HG03521 (cell line): ENCODE results near the gene ING3.

ENCODE experiments used
- ATAC-seq: cut with Tn5 transposase; IDR thresholded peaks from one replicate; pipeline ENCODE4 v1.9.1; 2021; ENCODE audit warnings: mild to moderate bottlenecking, moderate library complexity; ENCODE audit not compliant: unreplicated experiment

The ING3 gene

GRCh38 chr7:120988591-120989256 is 38.1 kb downstream of the ING3 start, which contains the start of gene CPED1:
CPED1 (plus strand) TSS chr7:120988711; CDS start chr7:120989622, 911 bp downstream.
- peak; percentile 42 for ATAC-seq

DNA sequence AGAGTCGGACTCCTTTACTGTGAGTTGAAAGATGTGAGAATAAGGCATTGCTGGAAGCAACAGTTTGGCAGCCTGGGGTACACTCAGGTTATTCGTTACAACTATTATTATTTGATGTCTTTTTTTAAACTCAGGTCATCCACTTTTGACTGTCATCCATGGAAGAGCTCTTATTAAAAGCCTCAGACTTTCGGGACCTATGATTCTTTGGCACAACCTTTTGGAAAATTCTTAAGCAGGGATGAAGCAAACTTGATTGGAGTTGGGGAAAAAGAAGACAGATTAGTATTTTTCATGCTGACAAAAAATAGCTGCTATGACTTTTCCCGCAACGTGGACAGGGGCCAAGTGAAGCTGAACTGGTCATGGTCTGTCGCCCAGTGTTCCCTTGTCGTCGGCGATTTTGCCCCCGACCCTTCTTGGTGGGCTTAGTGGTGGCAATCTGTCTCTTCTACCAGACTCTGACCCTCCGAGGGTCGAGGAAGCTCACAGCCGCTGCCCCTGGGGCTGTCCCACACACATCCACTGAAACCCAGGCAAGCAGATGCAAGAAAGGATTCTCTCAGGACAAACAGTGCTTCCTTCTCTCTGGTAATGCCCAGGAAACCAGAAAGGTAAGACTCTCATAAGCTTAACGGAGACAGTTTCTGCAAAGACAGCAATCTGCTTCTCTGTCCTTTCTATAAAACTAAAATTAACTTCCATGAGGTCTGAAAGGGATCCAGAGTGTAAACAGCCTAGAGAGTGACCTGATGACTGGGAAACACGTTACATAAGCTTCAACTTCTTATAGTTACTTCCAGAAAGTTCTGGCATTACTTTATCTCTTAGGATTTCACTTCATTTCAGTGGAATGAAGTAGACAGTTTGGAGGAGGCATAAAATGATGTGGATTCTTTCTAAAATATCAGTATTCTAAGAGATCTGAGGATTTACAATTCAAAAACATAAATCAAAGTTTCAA is 39.0 kb downstream of the ING3 start:
- ATAC-seq: no peak

GRCh38 chr7:120990468-120991118 is 40.0 kb downstream of the ING3 start:
- ATAC-seq: no peak

GRCh38 chr7:120991161-120991560 is 40.6 kb downstream of the ING3 start:
- no peak for ATAC-seq

DNA sequence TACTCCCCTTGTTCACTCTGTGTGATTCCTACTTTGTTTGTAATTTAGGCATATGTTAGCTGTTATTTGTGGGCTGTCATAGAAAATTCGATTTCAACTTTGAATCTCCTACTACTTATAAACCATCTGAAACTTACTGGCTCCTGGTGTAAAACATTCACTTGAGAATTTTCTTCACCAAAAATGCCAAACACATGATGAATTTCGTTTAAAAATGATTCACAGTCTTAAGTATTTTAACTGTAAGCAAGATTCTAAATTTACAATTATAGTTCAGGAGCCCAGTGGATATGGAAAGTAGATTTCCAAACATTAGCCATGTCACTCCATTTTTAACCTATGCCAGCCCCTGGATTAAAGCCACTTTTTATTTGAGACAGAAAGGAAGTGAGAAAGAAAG is 41.0 kb downstream of the ING3 start:
- no peak for ATAC-seq

DNA sequence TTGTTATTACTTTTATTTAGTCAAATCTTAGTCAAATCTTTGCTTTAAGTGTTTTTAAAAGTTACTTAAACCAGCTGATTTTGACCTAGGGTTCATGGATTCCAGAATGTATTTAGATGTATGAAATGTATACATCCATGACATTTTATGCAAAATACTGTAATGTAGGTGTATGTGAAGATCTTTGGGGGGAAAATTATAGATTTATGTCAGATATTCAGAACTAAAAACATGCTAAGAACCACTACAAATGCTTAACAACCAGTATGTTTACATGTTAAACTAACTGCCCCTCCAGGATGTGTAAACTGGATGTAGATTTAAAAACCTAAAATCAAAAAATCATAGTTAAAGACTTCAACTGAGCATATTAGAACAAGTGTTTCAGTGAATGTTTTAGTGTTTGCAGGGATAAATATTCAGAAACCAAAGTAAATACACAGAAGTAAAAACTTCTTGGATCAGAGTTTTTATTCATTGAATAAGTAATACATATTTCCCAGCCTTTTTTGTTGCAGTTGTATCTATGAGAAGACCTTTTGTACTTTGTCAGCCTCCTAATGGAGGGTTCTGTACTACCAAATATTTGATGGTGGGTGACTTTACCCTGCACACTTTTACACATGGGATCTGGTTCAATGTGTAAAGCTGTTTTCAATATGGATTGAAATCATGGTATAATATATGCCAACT is 41.8 kb downstream of the ING3 start:
- ATAC-seq: no peak

GRCh38 chr7:120992965-120993494 is 42.5 kb downstream of the ING3 start:
- no peak for ATAC-seq

DNA sequence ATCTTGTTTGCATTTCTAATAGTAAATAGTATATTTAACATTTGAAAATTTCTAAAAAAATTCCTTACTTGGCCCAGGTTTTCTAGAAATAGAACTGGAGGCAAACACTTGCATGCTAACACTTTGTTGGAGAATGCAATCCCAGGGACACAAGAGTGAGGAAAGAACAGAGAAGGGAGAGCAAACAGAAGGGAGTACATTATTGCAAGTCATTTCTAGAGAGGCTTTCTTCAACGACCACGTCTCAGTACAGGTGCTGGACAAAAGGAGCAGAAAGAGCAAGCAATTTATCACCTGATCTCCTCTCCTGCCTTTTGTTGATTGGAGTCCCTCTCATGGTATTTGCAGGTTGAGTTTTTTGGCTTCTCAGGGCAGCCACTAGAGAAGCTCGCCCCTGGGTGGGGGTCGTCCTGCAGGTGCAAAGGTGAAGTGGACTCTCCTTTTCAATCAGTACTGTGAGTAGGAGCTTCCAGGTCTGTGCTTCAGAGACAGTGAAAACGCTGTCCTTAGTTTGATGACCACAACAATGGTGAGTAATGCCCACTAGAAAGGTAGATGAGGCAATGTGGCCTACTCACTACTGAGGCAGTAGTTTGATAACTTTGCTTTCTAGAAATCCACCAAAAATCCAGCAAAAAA is 43.1 kb downstream of the ING3 start:
- ATAC-seq: no peak

DNA sequence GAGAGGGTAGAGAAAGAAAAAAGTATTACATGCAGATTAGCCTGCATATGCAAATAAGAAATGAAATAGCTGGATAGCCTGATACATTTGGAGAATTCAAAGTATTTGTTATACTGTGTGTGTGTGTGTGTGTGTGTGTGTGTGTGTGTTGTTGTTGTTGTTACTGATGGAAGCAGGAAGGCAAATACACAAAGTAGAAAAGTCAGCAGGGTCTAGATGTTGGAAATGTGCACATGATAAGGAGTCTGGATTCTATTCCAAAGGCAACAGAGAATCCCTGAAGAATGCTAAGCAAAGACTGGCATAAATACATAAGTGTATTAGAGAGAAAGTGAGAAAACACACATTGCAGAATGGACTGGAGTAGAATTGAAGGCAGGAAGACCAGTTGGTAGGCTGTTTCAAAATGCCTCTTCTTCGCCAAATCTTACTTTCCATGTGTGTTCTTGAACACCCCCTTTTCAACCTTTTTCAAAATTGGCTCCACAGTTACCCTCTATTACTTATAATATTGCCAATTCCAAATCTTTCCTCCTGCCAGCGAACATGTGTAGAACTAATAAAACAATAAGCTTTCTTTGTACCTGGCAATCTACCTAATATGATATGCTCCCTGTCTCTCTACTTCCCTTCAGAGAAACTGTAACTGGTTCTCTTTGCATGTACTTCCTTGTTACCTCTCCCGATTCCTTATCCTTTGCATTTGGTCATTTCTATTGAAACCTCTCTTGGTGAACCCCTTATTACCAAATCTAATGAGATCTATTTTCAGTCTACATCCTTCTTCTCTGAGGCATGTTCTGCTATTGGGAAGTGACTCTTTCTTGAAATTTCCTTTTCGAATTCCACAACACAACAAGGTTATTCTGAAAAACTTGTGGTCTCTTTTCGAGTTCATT is 44.2 kb downstream of the ING3 start:
- no peak for ATAC-seq

DNA sequence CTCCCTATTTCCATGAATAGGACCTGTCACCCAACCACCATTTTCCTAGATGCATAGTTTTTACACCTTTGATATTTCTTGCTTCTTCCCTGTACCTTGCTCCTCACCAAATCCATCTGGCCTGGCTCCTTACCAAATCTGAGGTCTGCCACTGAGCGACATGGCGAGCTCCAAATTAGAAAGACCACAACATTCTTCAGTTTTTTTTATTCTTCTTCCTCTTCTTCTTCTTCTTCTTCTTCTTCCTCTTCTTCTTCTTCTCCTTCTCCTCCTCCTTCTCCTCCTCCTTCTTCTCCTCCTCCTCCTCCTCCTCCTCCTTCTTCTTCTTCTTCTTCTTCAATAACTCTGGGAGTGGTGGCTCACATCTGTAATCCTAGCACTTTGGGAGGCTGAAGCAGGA is 45.1 kb downstream of the ING3 start:
- no peak for ATAC-seq

DNA sequence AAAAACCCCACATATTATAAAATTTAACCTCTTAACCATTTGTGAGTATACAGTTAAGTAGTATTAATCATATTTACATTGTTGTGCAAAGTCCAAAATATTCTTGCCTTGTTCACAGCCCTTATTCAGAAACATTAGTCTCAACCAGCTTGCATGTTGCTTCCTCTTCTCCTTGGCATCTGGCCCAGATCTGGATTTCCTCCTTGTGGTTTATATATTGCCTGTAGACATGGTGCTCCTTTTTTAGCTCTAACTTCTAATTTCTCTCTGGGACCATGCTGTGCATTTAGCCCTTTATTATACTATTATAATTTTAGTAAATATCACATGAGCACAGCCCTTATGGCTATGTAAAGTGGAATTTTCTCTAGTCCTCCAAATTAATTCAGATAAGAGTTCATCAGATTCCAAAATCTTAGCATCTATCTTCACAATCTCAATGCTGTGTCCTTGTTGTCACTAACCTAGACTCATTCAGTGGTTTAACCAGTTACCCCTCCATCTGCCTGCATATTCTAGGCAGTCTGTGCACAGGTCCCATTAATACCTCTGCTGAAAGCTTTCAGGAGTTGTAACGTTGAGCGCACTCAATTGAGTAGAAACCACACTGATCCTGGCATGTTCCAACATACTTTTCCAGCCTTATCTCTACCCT is 45.9 kb downstream of the ING3 start:
- no peak for ATAC-seq

DNA sequence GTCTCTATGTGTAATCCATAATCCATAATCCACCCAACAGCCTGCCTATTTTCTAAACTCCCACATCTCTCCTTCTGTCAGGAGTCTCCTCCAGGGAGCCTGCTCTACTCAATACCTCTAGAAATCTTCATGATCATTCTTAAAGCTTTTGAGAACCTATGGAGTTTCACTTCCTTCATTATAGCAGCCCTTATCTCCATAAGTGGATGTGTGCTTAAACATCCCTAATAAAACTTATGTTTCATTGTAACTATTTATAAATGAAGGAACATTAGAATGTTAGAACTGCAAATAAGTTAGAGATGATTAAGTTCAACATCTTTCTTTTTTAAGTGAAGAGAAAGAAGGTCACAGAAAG is 46.4 kb downstream of the ING3 start:
- ATAC-seq: no peak

DNA sequence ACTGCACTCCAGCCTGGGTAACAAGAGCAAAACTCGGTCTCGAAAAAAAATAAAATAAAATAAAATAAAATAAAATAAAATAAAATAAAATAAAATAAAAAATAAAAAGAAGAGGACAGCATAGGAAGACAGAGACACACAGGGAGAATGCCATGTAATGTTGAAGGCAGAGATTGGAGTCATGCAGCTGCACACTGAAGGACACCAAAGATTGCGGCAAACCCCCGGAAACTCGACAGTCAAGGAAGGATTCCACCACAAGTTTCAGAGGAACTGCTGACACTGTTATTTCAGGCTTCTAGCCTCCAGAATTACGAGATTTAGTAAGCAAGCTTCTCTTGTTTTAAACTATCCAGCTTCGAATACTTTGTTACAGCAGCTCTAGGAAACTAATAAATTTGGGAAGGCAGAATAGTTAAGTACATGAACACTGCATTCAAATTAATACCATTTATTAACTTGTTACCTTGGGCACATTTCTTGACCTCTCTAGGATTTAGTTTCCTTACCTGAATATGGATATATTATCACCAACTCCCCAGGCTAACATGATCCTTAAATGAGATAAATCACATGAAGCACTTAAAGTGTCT is 47.4 kb downstream of the ING3 start:
- no peak for ATAC-seq

GRCh38 chr7:120998520-120998919 is 47.9 kb downstream of the ING3 start:
- no peak for ATAC-seq

DNA sequence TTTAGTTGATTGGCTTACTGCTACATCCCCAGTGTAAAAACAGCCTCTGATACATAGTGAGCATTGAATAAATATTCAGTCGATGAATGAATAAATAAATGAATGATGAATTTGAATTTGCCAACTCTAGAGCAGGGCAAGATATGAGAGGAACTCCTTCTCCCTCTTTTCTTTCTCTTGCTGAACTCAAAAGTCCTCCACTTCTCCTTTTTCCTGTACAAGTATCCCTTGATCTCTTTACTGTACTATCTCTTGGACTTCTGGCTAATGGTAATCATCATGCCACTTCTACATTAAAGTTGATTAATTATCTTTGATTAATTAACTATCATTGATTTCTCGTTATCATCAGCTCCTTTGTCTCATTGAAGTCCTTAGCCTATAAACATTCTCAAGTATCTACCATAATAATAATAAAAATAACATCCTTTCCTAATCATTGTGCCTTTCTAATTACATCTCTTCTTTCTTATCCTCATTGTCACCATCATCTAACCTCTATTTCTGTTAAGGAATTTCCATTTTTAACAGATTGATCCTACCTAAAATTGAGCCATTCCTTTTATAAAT is 48.5 kb downstream of the ING3 start:
- no peak for ATAC-seq

DNA sequence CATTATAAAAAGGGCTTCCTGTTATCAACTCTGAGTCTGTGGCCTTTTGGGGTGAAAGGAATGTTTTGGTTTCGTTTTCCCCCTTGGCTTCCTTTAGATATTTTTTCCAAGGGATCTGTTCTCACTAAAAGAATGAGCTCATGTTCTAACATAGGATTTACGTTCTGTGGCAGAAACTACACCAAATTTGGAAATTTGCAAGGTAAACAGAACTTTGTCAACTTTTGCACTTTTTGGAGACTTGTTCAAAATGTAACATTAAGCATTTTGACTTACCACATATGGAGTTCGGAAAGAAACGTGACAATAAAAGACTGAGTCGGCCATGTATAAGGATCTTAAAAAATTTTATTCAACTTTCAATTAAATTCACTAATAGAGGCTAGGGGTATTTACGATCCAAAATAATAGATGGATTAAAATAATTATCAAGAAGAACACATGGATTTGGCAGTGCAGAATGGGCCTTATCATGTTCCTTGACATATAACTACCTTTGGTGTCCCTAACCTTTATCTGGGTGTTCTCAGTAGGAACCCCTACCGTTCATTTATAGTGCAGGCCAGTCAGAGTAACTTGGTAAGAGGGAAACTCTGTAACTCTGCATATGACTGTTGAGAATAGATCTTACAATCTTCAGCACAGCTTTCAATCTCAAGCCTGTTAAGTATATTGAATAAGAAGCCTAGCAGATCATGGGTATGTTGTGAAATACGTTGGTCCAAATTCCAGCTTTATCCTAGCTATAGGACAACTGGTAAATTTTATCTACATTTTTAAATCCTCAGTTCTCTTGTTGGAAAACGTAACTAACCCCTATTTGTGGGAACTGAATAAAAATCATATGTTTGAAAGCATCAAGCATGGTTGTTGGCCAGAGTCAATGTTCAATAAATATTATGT is 49.8 kb downstream of the ING3 start:
- no peak for ATAC-seq
